Body of pancreas (tissue), 4 donors: ENCODE data around the gene CADPS. TPM values are rescaled to one million over a fixed set of nuclear protein-coding genes. Genes with fewer than 3 reads are reported as not detected.

Experiments used
- ATAC-seq: fragments of 150-250 bp; one replicate; pipeline ENCODE4 v1.9.1; 2016
- DNase-seq, 4 donors: peaks; one replicate each; pipeline ENCODE4 v3.0.0-alpha.2; 2019
- H3K27ac ChIP-seq, 4 donors: fragments of 200-600 bp; sonication (generic); 1 replicate in 3 of 4; 2 replicates in 1 of 4; pipeline versions ENCODE4 v1.5.1 to v1.6.1; 2016 to 2019; ENCODE audit warnings: mild to moderate bottlenecking in 1 of 4, mixed read lengths in 1 of 4, moderate library complexity in 1 of 4
- H3K27me3 ChIP-seq, 2 donors: fragments of 200-600 bp; sonication (generic); one replicate each; pipeline ENCODE4 v1.6.0; 2016; ENCODE audit warnings: mild to moderate bottlenecking in 1 of 2
- H3K36me3 ChIP-seq, 2 donors: fragments of 200-600 bp; sonication (generic); replicated peaks in 1 of 2; 2 replicates each; pipeline ENCODE4 v1.5.1; 2016; ENCODE audit warnings: low read depth in 2 of 2; ENCODE audit not compliant: insufficient read depth in 1 of 2
- H3K4me1 ChIP-seq: fragments of 200-600 bp; sonication (generic); one replicate; pipeline ENCODE4 v1.6.0; 2016
- H3K4me3 ChIP-seq, 2 donors: fragments of 200-600 bp; sonication (generic); 1 replicate in 1 of 2; 2 replicates in 1 of 2; pipeline ENCODE4 v1.5.1; 2016 to 2019
- H3K9me3 ChIP-seq, 3 donors: fragments of 200-600 bp; sonication (generic); 1 replicate in 2 of 3; 2 replicates in 1 of 3; pipeline ENCODE4 v1.5.1; 2016
- CTCF ChIP-seq, 7 experiments: fragments of 450-650 bp in 4 of 7; fragments of 200-600 bp in 3 of 7; sonication (generic) in 3 of 7; IDR thresholded peaks; one replicate each; pipeline ENCODE4 v1.5.1; 2016 to 2019; ENCODE audit warnings: antibody characterized with exemption in 7 of 7
- POLR2A ChIP-seq, 3 donors: fragments of 450-650 bp; IDR thresholded peaks; one replicate each; pipeline ENCODE4 v1.6.1; 2016; ENCODE audit warnings: antibody characterized with exemption in 3 of 3, mild to moderate bottlenecking in 2 of 3
- WGBS, 2 donors: methylation state at CpG; one replicate each; pipeline ENCODE4 v1.1.5; 2017; 5-methylcytosine and 5-hydroxymethylcytosine counted together
- intact Hi-C: fragments of 100-400 bp; cut with DNase I; formaldehyde crosslinking; loops from one replicate; pipeline ENCODE4 v1.15.1; 2023
- total RNA-seq, 2 donors: library from RNA; depleted of rRNA; stranded (reverse); fragments of >200 nt; gene quantifications; one replicate each; pipeline ENCODE4 v1.1.0, GENCODE V29; 2016

The CADPS gene
- total RNA-seq, 2 donors from 2014 or later: 22.1 to 67.6 TPM

GRCh38 chr3:62497156-62497555, 378.1 kb downstream of the CADPS start:
- no peak for TF ChIP-seq CTCF (IDR thresholded peaks at IDR 0.05)
- no peak for TF ChIP-seq POLR2A (IDR thresholded peaks at IDR 0.05)
- ATAC-seq (no peak), DNase-seq (no peak)
- H3K4me3 ChIP-seq: no peak overlapping the region
- 81 to 87% methylated on average over 5 of the region's 5 CpGs for WGBS, 2 donors
- H3K9me3 ChIP-seq: no peaks in the 10 kb centered on the region
- intact Hi-C loops: no loop called here
- no peaks in the 10 kb centered on the region for H3K36me3 ChIP-seq
- no peaks in the 10 kb centered on the region for H3K27me3 ChIP-seq
- no peaks in the 10 kb centered on the region for H3K4me1 ChIP-seq
- no peak overlapping the region for H3K27ac ChIP-seq

- no peak overlapping the region for H3K4me3 ChIP-seq
- TF ChIP-seq POLR2A (IDR thresholded peaks at IDR 0.05) (no peak), CTCF (IDR thresholded peaks at IDR 0.05) (no peak)
- WGBS, 2 donors: 63 to 71% methylated on average over 2 of the region's 2 CpGs
- H3K27me3 ChIP-seq: no peaks in the 10 kb centered on the region
- intact Hi-C loops: no loop called here
- no peak overlapping the region for H3K27ac ChIP-seq
- H3K36me3 ChIP-seq: no peaks in the 10 kb centered on the region
- no peak for ATAC-seq
- DNase-seq: no peak
- H3K9me3 ChIP-seq: no peaks in the 10 kb centered on the region
- H3K4me1 ChIP-seq: no peaks in the 10 kb centered on the region
These were observed 378.7 kb downstream of the CADPS start for GRCh38 chr3:62496503-62496902.

GRCh38 chr3:62493109-62493801, 382.0 kb downstream of the CADPS start:
- no peak overlapping the region for H3K4me3 ChIP-seq
- no peak overlapping the region for H3K27ac ChIP-seq
- H3K4me1 ChIP-seq: no peaks in the 10 kb centered on the region
- DNase-seq (no peak), ATAC-seq (no peak)
- 82 to 85% methylated on average over 4 of the region's 4 CpGs for WGBS, 2 donors
- no peaks in the 10 kb centered on the region for H3K36me3 ChIP-seq
- intact Hi-C loops: no loop called here
- TF ChIP-seq POLR2A (IDR thresholded peaks at IDR 0.05) (no peak), CTCF (IDR thresholded peaks at IDR 0.05) (no peak)
- H3K27me3 ChIP-seq: no peaks in the 10 kb centered on the region
- no peaks in the 10 kb centered on the region for H3K9me3 ChIP-seq

DNA sequence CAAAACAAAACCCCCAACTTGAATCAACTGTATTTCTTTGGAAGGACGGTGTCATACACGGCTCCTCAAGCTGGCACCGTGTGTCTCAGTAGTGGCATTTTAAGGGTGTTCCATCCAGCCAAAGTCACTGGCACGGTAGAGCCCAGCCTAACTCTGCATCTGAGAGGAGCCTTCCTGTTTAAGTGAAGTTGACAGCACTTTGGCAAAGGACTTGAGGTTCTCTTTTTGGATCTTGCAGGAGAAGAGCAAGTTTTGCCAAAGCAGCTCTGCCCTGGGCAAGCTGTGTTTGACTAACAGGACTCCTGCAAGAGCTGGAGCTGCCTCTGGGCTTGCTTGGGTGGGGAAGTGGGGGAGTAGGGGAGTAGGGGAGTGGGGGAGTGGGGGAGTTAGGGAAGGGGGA, 392.3 kb downstream of the CADPS start:
- WGBS, 2 donors: 62 to 74% methylated on average over 4 of the region's 4 CpGs
- intact Hi-C loops: no loop called here
- H3K27ac ChIP-seq: no peak overlapping the region
- H3K4me3 ChIP-seq: no peak overlapping the region
- no peaks in the 10 kb centered on the region for H3K27me3 ChIP-seq
- TF ChIP-seq CTCF (IDR thresholded peaks at IDR 0.05): no peak
- no peak for TF ChIP-seq POLR2A (IDR thresholded peaks at IDR 0.05)
- H3K9me3 ChIP-seq: no peaks in the 10 kb centered on the region
- H3K36me3 ChIP-seq: no peaks in the 10 kb centered on the region
- DNase-seq (no peak), ATAC-seq (no peak)
- no peaks in the 10 kb centered on the region for H3K4me1 ChIP-seq

DNA sequence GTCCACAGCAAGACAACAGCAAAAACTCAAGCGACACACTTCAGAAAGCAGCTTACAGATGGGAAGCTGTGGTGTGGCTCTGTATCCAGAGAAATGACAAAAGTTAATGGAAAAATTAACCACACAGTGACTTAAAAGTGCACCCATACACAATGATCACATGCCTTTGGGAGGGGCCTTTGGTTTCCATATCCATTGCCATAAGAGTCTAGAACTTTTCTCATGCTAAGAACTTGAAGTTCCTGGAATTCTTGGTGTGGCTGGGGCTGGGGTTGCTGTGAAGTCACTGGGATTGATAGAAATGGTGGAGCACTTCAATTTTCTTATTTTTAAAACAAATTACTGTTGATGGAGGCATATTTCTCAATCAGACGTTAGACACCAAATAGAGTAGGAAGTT, 393.3 kb downstream of the CADPS start:
- ATAC-seq (no peak), DNase-seq (no peak)
- H3K27me3 ChIP-seq: no peaks in the 10 kb centered on the region
- H3K36me3 ChIP-seq: no peaks in the 10 kb centered on the region
- H3K9me3 ChIP-seq: no peaks in the 10 kb centered on the region
- 72% methylated on average over 2 of the region's 2 CpGs for WGBS, 2 donors
- intact Hi-C loops: no loop called here
- no peak overlapping the region for H3K27ac ChIP-seq
- H3K4me1 ChIP-seq: no peaks in the 10 kb centered on the region
- no peak overlapping the region for H3K4me3 ChIP-seq
- TF ChIP-seq CTCF (IDR thresholded peaks at IDR 0.05) (no peak), POLR2A (IDR thresholded peaks at IDR 0.05) (no peak)
